Fibroblast of villous mesenchyme (primary cell): ENCODE results near the gene SIX2. TPM values are rescaled to one million over a fixed set of nuclear protein-coding genes. Genes with fewer than 3 reads are reported as not detected.

ENCODE experiments used
- DNase-seq: peaks from one replicate; pipeline ENCODE4 v3.0.0-alpha.2; 2010; ENCODE audit warnings: low read depth
- H3K4me3 ChIP-seq: 2 replicates; pipeline ENCODE4 v1.5.1; 2011; ENCODE audit warnings: low read depth, mild to moderate bottlenecking, low read length
- total RNA-seq: library from RNA; depleted of rRNA; stranded (reverse); fragments of >200 nt; gene quantifications from 2 replicates; pipeline ENCODE4 v1.2.3, GENCODE V29; 2012
- TF ChIP-seq, protein P1 (sequence below): IDR thresholded peaks from 2 replicates; pipeline ENCODE4 v1.5.1; 2012; ENCODE audit warnings: low read depth, mild to moderate bottlenecking, low read length; ENCODE audit not compliant: insufficient read depth

Gene SIX2
- total RNA-seq, 1 donor = under 0.01 TPM

DNA sequence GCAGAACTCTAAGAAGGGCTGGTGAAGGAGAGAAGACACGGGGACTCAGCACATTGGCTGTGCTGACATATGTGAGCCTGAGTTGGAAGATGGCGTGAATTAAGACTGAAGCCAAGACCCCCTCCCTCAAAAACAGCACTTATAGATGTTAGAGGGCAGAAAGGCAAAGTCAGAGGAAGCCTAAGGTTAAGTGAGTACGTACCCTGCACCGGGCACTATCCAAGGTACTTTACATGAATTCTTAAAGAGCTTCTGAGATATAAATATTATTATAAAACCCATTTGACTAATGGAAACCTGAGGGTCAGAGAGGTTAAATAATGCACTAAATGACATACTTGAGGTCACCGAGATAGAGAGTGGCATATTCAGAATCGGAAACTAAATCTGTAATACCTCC, 42.2 kb downstream of the SIX2 start:
- TF ChIP-seq, protein P1, sequence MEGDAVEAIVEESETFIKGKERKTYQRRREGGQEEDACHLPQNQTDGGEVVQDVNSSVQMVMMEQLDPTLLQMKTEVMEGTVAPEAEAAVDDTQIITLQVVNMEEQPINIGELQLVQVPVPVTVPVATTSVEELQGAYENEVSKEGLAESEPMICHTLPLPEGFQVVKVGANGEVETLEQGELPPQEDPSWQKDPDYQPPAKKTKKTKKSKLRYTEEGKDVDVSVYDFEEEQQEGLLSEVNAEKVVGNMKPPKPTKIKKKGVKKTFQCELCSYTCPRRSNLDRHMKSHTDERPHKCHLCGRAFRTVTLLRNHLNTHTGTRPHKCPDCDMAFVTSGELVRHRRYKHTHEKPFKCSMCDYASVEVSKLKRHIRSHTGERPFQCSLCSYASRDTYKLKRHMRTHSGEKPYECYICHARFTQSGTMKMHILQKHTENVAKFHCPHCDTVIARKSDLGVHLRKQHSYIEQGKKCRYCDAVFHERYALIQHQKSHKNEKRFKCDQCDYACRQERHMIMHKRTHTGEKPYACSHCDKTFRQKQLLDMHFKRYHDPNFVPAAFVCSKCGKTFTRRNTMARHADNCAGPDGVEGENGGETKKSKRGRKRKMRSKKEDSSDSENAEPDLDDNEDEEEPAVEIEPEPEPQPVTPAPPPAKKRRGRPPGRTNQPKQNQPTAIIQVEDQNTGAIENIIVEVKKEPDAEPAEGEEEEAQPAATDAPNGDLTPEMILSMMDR = no peak
- DNase-seq = no peak

DNA sequence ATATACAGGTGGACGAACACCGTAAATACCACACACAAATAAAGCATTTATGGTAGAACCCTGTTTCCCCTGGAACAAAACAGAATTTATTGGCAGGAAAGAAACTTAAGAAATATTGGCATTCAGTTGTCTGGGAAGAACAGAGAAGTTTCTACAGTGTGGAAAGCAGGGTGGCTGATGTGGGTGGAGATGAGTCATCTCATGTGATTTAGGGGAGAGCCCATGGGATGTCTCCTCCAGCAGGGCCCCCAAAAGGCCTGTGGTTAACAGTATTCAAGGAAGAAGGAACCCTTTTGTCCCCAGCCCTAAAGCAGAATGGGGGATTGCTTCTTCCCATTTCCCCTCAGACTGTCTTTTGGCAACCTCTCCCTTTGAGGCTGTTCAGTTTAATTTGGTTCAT, 43.6 kb downstream of the SIX2 start:
- TF ChIP-seq, protein P1 = no peak

More for the DNA sequence above, 42.2 kb downstream of the SIX2 start:
- no peak overlapping the region for H3K4me3 ChIP-seq

DNA sequence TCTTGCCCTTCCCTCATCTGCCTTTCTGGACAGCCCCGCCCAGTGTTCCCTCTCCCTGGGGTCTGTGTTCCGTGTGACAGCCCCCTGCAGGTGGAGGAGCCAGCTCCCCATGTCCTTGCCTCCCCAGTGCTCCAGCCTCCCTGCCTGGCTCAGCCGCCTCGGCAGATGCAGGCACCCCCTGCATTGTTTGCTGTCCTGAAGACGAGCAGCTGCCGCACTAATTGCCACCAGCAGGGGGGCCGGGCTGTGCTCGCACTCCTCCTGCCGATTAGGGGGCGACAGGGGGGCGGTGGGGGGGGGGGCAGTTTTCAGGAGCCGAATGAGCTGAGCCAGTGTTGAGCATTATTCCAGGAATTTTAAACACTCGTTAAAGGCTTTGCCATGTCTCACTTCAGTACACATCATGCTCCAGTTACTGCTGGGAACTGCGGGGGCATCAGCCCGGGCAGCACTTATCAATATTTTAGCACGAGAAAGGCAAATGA, 44.5 kb downstream of the SIX2 start:
- no peak overlapping the region for H3K4me3 ChIP-seq
- TF ChIP-seq, protein P1 = peak; percentile 16
- DNase-seq = no peak

More for the DNA sequence above, 43.6 kb downstream of the SIX2 start:
- H3K4me3 ChIP-seq = no peak overlapping the region
- DNase-seq = no peak

DNA sequence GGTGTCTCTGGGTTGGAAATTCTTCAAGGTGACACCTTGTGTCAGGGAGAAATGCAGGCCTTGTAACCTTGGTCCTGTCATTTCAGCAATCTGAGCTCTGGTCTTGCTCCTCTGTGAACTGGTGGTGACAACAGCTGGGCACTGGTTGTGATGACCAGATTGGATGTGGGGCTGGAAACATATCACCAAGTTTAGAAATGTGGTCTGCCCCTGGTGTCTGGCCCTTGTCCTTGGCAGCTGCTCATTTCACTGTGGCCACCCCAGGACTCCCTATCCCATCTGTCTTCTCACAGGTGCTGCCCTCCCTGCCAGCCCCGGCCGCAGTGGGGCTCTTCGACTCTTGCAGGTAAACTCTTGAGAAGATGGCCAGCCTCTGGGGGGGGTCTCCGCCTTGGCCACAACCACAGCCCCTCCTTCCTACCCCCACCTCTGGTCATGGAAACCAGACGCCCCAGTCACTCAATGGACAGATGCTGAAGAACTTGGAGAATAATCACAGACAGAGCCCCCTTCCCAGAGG, 47.0 kb downstream of the SIX2 start:
- no peak overlapping the region for H3K4me3 ChIP-seq
- no peak for DNase-seq
- TF ChIP-seq, protein P1 = no peak

DNA sequence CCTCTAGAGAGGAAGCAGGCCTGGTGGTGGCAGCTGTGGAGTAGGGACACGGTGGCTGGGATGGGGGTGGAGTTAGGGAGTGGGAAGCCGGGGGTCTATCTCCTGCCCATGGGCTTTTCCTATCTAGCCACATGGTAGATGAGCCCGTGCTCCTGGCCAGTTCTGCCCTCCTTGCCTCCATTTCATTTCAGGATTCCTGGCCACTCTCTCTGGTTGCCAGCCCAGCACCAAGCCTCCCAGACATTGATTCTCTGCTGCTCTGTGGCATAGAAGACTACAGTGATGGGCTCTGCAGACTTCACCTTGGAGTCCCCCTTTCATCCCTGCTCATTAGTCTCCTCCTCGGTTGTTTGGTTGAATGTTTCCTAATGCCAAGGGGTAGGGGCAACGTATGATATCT, 48.4 kb downstream of the SIX2 start:
- TF ChIP-seq, protein P1 = no peak
- H3K4me3 ChIP-seq = no peak overlapping the region
- DNase-seq = no peak

DNA sequence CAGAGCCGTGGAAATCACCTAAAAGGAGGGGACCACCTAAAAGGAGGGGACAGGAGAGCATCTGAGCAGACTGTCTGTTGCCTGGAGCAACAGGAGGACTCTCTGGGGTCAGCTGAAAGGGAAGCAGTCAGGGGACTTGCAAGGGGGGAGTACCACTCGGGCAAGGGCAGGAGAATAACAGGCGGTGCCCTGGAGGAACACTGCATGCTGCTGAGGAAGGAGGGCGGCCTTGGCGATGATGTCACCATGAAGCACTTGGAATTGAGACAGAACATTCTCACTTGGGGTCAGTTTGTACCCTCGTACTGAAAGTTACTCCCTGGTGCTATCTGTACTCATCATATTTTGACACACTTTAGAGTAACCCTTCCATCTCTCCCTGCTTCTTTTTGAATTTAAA, 49.4 kb downstream of the SIX2 start:
- no peak for DNase-seq
- TF ChIP-seq, protein P1 = no peak
- no peak overlapping the region for H3K4me3 ChIP-seq
